Ecto neural progenitor cell (in vitro differentiated cells): ENCODE measurements around the gene NRXN3.
"Not testable (repeated sequence)": the region's sequence is repeated elsewhere in the genome, so short reads cannot be mapped to it uniquely, and the experiment has no call there.

ENCODE experiments used
- DNase-seq: peaks from one replicate; pipeline ENCODE4 v3.0.0-alpha.2; 2018; ENCODE audit warnings: low spot score

NRXN3 gene

DNA sequence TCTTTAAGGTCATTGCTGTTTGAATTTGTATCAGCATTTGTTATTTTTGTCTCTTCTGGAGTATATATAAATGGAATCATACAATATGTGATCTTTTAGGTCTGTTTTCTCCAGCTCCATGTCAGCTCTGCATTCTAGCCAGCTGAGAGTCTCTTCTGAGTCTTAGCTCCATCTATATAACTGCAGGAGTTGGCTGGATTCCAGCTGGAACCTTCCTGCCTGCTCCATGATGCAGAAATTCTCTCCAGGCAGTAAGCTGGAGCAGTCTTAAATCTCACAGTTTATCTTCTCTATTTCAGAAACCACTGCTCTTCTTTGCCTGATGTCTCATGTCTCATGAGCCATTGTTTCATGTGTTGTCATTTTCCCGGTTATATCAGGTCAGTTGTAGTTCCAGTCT lies 827.6 kb downstream of the NRXN3 start:
- no peak for DNase-seq

DNA sequence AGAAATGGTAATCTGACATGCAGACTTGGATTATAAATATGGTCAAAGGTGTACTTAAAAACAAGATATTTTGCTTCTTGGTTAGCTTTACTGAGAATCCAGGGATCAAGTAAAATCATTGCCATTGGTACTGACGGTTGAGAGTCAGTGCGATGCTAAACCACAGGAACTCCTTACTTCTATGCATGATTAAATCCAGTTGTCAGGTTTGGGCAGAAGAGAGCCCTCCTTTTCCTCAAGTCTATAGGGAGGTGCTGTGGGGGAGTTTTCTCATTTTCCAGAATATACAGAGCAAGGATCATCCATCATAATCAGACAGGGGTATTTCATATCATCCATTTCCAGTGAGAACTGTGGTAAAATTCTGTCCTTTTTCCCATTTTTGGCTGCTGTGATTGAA lies 839.1 kb downstream of the NRXN3 start:
- DNase-seq, result no peak

DNA sequence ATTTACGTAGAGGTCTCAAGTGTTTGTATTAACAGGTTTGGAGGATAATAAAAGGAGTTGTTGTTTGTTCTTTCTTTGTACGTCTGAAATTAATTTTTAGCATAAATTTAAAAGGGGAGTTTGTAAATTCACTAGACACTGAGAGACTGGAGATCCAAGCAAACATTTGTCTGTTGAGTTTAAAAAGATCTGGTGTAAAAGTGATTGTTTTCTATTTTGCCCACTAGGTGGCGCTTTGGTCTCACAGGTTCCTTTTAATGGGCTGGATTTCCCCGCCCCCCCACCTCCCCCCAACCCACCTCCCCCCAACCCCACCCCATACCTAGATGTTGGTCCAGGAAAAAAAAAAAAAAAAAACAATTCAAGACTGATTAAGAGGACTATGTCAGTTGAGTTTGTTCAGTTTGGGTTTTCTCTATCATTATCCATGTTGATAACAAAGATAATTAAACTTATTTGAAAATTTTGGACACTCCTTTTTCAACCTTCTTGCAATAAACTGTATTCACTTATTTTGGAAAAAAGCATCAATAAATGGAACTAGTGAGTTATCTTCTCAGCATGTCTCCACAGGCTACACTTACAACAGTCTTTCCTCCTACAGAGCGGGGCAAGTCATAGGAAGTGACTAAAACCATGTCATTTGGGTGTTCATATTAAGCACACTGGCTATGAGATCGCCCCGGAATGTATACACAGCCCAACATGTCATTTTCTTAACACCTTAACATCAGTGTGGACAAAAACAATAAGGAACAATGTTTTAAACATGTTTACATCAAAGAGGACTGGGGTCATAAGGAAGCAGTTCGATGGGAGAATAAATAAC lies 841.1 kb downstream of the NRXN3 start:
- no peak for DNase-seq

DNA sequence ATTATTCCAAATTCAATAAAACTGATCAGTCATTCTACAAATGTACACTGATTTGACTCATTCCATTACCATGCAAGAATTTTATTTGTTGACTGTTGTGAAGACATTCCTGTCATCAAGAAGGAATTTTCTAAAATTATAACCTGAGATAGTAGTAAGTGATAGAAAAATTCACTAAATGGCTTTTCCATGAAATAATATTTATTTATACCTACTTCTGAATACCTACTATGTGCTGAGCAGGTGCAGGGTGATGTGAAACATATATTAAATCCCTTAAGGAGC lies 841.7 kb downstream of the NRXN3 start:
- DNase-seq, result no peak

DNA sequence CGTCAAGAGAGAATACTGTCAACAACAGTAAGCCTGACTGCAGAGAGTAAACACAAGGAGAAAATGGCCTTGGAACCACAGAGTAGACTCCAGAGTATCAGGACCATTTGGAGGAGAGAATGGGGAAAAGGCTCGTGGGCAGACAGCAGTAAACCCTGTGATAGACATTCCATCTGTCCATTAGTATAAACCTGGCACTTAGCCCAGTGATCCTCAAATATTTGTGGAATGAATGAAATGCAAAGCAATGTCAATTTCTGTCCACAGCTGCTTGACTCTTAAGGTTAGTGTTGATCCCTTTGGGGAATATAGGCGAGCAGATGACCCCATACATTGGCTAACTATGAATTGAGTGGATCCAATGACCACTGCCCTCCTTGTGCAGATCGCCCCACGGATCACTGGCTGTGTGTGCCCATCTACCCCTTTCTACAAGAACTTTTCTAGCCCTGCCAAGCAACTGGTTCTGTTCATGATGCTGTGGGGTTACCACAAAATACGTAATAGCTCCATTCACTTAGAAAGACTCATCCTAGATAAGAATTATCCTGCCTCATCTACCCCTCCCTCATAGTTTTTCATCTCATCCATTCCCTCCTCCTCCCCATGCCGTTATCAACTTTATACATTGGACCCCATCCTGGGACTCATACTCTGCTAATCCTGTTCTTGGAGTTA lies 846.8 kb downstream of the NRXN3 start:
- no peak for DNase-seq

DNA sequence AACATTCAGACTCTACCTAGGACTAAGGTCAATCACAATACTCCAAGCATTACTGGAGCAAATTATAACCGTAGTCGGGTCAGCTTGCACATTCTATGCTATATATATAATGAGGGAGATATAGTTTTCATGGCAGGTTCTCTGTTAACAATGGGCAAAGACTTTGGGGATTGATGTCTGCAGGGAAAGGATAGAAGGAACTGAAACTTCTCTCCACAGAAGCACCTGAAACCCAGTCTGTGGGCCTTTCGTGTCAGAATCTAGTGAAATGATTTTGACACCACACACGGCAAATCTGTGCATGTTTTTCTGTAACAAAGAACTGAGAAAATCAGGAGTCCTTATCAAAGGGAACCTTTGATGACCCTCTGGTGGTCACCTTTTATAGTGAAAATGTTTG lies 847.4 kb downstream of the NRXN3 start:
- DNase-seq, result no peak

DNA sequence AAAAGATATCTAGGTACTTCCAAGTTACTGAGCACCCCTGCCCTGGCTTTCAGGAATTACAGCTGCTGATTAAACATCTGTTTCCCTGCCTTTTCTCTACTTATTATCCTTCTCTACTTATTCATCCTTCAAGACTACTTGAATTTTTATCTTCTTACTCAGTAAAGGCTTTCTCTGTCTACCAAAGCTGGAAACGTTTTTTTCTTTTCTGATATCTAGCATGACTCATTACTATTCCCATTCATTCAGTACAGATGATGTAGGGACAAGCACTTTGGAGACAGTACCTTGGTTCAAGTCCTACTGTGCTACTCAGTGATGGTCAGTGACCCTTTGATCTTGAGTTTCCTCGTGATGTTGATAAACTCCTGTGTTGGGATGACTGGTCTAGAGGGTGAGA lies 848.7 kb downstream of the NRXN3 start:
- DNase-seq, result no peak

DNA sequence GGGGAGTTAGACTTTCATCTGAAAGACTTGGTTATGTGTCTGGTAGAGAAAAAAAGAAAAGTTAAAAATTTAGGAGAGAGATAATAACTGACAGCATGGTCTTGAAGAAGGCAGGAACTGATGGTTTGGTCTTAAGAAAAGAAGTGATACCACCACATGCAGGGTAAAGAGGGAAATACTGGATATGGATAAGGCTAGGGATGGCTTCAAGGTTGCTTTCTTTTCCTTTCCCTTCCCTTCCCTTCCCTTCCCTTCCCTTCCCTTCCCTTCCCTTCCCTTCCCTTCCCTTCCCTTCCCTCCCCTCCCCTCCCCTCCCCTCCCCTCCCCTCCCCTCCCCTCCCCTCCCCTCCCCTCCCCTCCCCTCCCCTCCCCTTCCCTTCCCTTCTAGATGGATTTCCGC lies 849.7 kb downstream of the NRXN3 start:
- DNase-seq, result not testable (repeated sequence)

DNA sequence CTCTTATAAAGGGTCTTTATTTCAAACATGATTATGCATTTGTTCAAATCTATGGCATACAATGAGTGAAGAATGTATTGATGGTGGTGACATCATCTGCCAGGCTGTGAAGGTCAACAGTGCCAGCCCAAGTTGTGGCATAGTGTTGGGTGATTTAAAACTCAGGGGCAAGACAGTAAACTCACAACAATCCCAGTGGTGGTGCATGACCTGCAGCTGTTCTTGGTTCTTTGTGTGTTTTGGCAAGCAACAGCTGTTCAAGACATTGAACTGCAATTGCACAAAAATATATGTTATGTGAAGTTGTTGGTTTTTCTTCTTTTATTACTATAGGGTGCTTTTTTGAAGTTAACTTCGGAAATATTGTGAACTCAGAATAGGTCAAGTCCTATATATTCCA lies 851.6 kb downstream of the NRXN3 start:
- DNase-seq, result no peak

DNA sequence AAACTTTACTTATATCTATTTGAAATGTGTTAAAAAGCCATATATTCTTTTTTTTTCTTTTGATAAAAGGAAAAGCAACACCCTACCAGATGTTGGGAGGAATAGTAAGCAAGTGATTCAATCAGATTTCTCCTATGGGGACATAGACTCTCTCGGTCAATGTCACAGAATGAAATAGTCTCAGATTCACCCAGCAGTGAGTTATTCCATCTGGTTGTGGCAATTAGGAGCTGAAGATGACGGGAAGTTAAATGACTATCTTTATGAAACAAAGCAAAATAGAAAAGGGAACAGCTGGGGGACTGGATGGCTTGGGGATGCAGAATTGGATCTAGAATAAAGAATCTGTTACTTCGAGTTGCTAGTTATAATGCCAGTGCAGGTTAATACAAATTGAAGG lies 857.0 kb downstream of the NRXN3 start:
- no peak for DNase-seq

DNA sequence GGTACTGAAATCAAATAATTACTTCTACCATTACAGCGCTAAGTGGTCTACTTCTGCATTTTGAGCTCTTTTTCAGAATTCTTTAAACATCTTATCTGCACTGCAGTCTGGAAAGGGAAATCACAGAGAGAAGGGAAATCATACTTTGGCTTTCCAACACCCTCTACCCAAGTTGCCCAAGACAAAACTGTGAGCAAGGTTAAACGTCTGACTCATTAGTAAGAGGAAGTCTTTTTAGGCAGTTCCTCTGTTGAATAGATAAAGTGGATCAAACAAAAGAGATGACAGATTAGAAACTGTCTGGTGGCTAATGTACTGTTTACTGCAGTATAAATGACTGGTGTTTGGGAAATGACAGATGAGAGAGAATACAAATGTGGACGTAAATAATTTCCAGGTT lies 858.1 kb downstream of the NRXN3 start:
- no peak for DNase-seq

DNA sequence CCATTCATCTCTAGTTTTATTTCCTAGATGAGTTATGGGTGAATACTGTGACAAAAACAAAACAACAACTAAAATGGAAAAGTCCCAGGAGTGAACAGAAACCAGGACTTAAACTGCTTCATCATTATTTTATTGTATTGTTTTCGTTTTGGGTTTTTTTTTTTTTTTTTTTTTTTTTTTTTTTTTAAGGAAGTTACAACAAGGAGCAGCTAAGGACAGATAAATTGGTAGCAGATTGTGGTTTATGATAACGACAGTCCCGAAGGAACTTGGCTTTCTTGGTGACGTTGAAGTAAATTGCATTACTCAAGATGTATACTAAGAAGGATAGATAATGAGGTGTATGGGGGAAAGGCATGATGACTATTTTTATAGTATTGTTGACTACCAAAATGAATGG lies 866.3 kb downstream of the NRXN3 start:
- no peak for DNase-seq

DNA sequence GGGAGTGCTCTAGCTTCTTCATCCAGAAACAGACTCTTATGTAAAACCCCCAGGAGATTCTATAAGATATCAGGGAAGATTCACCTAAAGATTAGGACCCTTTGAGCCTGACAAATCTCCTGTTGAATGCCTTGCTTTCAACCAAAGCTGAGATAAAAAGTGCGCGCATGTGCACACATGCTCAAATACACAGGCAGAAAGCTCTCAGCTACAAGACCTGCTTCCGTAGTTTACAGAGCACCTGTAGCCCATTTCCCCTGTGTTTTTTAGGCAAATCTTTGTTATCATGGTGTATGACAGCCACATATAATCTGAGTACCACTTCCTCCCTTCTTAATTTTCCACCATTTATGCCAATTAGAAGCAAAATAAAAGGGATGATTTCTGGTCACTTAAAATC lies 866.9 kb downstream of the NRXN3 start:
- DNase-seq, result no peak

DNA sequence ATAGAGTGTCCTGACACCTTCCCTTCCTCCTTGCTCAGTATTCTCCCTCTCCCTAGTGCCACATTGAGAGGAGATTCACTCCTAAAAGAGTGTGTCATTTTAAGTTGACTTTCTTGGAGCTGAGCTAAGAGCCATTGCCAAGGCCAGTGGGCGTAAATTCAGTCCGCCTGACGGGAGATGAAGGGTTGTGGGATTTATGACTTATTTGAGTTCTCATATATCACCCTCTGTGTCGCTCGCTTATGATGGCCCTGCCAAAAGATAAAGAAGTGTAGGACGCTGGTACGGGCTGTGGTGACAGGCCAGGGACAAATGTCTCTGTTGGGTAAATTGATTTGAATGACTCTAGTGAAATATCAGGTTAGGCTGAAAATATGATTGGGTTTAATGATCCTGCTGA lies 867.4 kb downstream of the NRXN3 start:
- no peak for DNase-seq

DNA sequence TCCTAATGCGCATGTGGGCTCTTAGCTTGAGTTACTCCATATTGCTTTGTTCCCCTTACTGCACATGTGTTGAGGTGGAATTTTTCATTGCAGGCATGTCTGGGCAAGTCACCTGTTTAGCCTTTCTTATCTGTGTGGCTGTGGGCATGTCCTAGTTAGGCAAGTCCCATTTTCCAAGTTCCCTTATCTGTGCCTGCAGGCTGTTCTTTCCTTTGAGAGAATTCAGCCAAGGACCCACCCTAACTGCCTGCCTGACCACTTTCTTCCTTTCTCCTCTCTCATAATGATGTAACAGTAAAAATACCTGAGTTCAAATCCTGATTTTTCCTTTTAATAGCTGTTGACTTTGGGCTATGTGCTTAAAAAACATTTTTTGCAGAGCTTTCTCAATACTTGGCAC lies 870.6 kb downstream of the NRXN3 start:
- DNase-seq, result no peak

DNA sequence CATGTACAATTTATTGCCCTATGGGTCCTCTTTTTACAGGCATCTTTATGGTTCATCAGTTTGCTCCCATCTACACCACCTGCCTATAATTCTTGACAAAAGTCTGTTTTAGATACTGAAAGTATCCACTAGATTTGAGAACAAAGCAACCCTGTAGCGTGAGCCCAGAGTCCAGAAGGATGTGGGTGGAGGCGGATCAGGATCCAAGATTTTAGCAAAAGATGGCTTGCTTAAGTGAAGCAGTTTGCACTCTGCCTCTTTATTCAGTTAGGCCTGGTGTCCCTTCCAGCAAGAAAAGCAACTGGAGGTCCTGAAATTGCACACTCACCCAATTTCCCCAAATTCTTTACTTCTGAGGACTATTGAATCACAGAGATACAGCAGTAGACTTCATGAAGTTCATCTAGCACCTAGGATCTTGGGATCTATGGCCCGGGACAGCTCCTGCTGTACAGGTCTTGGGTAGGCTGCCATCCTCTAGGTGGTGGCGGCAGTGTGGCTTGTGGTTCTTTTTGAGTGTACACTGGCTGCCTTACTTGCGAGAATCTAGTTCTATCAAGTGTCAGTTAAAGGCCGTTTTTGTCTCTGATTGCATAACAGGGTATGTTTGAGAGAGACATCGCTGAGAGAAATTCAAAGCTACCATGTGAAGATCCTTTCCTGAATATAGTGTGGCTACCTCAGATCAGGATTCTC lies 873.2 kb downstream of the NRXN3 start:
- DNase-seq, result no peak

DNA sequence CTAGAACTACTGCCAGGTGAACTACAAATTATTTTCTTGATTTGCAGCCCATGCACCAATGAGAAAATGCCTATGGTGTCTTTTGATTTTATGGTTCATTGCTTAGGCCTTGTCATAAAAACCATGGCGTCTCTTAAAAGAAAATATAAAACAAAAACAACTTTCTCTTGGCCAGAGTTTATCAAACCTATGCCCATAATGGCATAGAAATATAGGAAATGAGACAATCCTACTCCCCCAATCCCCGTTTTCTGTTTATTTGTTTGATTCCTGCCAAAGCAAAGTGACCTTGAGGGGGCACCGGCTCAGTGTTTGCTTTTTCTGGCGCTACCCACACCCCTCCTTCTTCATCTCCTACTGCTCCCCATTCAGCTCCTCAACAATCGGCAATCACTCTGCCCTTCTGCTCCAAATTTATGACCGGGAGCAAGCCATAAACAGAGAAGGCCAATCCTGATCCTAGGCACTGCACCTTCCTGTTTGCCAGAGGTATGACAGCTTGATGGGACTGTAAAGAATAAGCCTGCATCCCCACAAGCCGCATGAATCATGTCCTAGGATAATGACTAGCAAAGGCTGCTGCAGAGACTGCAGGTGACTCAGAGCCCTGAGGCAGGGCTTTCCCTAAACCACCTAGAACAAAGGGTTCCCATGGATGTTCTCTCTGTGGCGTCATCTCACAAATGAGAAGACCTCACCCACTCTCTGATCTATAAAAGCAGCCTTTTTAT lies 874.9 kb downstream of the NRXN3 start:
- no peak for DNase-seq

DNA sequence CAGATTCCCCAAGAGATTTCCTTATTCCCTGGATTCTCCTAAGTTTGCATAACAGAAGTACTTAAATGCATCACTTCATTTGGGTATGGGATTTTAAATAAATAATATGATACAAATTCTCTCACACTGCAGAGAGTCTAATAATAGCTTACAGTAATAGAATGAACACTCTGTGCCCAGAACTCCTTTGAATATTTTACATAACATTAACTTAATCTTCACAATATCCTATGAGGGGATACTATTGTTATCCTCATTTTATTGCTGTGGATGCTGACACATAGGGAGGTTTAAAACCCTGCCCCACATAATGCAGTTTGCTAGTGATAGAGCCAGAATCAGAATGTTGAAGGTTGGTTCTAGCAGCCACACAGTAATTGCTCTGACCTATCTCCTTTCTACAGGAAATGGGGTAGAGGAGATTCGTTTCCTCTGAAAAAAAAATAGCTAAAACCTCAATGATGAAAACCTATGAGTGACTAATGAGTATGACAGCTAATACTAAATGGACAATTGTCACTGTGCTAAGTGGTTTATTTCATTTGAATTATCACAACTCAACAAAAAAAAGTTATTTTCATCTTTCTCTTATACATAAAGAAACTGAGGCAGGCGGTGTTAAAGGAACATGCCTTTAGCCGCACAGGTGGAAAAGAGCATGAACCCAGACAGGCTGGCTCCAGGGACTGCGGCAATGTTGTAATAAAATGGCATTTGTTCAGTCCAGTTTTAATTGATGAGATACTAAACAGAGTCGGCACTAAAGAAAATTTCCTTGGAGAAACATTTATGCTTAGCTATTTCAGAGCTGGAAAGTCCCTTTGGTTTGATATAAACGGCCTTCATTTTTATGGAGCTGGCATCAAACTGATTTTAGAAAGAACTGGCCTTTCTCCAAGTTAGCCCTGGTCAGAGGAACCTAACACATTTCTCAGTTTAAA lies 880.9 kb downstream of the NRXN3 start:
- DNase-seq, result no peak

DNA sequence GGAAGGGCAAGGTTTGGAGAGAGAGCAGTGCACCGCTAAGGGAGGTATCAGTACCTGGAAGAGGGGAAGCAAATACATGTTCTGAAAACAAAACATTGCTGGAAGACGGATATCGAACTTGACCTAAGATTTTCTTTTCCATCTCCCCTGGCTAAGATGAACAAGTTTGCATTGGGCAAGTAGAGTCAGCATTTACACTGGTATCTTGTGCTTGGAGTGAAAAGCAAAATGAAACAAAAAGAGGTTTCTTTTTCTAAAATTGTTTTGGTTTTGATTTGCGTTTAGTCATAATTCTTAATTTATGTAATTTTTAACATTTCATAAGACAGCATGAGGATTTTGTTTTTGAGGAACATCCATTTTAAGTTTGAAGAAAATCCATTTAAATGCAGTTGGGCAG lies 881.6 kb downstream of the NRXN3 start:
- no peak for DNase-seq

DNA sequence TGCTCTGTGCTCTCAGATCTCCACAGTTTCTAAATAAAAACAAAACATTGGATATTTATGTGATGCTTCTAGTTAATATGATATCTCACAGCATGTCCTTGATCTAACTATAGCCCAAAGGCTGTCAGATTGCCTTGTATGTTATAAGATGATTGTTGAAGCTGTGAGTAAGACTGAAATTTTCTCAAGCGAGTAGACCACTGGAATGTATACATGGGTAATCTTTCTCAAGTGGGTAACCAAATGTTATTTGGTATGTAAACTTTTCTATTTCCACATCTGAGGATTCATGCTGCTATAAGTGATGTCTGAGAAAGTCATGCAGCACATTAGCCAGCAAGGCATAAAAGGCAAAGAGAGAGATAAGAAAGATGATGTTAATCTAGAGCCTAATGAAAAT lies 886.7 kb downstream of the NRXN3 start:
- DNase-seq, result no peak

DNA sequence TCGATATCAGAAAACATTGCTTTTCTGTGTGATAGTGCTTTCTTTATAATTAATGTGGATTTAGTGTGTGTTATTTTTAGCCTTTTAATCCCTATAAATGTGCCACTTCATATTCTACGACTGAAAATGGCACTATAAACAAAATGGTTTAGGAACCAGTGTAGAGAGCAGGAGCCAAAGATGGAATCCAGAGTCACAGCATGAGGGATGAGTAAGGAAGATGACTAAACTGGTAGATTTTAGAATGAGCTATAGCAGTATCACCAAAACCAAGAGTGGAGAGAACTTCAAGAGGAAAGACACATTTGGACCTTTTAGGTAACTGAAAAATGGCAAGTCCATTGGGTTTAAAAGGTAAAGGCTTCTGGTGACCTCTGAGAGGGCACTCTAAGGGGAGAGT lies 887.2 kb downstream of the NRXN3 start:
- DNase-seq, result no peak

DNA sequence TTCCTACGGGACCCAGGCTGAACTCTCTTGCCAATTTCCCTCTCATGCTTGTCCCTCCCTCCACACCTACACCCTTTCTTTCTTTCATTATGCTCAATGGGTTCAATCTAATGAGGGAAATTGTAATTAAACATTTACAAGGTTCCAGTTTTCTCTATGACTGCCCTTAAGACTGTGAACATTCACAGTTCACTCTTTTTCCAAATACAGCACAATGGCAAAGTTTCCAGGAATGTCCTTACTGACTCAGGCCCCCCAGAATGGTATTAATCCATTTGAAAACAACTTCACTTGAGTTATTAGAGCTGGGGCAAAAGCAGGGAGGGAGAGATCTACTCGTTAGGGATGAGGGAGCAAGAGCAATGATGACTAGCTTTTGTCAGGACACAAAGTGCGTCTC lies 892.1 kb downstream of the NRXN3 start:
- no peak for DNase-seq
